ENCODE measurements around the gene KCNK3. TPM values are rescaled to one million over a fixed set of nuclear protein-coding genes. Genes with fewer than 3 reads are reported as not detected.
A peak's percentile ranks its signal among the peaks of the same experiment; 100 is the strongest.

Gene KCNK3
- total and polyA plus RNA-seq, 2 of the 13 experiments (the other 11 are each of a cell fraction or from before 2014, with no cell fraction given), result not detected

- TF ChIP-seq STAT6 (CRISPR knock-in tag; IDR thresholded peaks at IDR 0.05; ENCODE audit: borderline replicate concordance) (no peak), EZH2 (conservative IDR thresholded peaks at IDR 0.05; ENCODE audit: low read depth, low read length) (no peak), MNT (IDR thresholded peaks at IDR 0.05) (peak; percentile 2; the same call in 1 of the 2 replicates), ZNF468 (CRISPR knock-in tag; IDR thresholded peaks at IDR 0.05) (no peak), SNAPC4 (CRISPR knock-in tag; IDR thresholded peaks at IDR 0.05) (no peak), ZNF501 (CRISPR knock-in tag; IDR thresholded peaks at IDR 0.05) (no peak), ZNF670 (CRISPR knock-in tag; IDR thresholded peaks at IDR 0.05; ENCODE audit: borderline replicate concordance) (0 out of 2 replicates have a peak, but pooled peaks have one; percentile 28), ZNF614 (CRISPR knock-in tag; IDR thresholded peaks at IDR 0.05; ENCODE audit: borderline replicate concordance) (no peak), CEBPB (IDR thresholded peaks at IDR 0.05; ENCODE audit: borderline replicate concordance, low read depth, low read length) (peak; percentile 69), DNMT3B (CRISPR knock-in tag; conservative IDR thresholded peaks at IDR 0.05) (peak; percentile 1; the same call in 1 of the 2 replicates), DPF2 (CRISPR knock-in tag; IDR thresholded peaks at IDR 0.05; ENCODE audit: borderline replicate concordance, low read depth) (no peak), CENPX (CRISPR knock-in tag; IDR thresholded peaks at IDR 0.05) (no peak), NR2F6 (IDR thresholded peaks at IDR 0.05) (peak; percentile 58; the same call in 1 of the 2 replicates), NR2F6 (CRISPR knock-in tag; IDR thresholded peaks at IDR 0.05) (peak; percentile 72), POLR2A (IDR thresholded peaks at IDR 0.05; ENCODE audit: insufficient read depth in 1 of 2, low read depth in 2 of 2, low read length in 2 of 2) (no peak), MXI1 (IDR thresholded peaks at IDR 0.05; ENCODE audit: borderline replicate concordance, low read depth, low read length) (no peak), ZNF18 (CRISPR knock-in tag; IDR thresholded peaks at IDR 0.05; ENCODE audit: insufficient replicate concordance) (no peak), ZSCAN30 (CRISPR knock-in tag; IDR thresholded peaks at IDR 0.05) (no peak)
Measured at GRCh38 chr2:26757873-26758789, 65.6 kb downstream of the KCNK3 start (continued).

All from HepG2 (cell line).